ENCODE results near the gene ASB6.
"Not testable (repeated sequence)": the region's sequence is repeated elsewhere in the genome, so short reads cannot be mapped to it uniquely, and the experiment has no call there.

Gene ASB6

GRCh38 chr9:129606161-129607026 is 35.6 kb downstream of the ASB6 start:
- DNase-seq = no peak
- no peak for ATAC-seq

- no peak for DNase-seq
- ATAC-seq = no peak
These were observed 37.2 kb downstream of the ASB6 start for GRCh38 chr9:129604766-129605163.

- DNase-seq (no peak), ATAC-seq (no peak)
These were observed 37.7 kb downstream of the ASB6 start for GRCh38 chr9:129604056-129604765.

GRCh38 chr9:129602598-129603415 is 39.1 kb downstream of the ASB6 start:
- no peak for DNase-seq
- peak; percentile 20 for ATAC-seq

- ATAC-seq = no peak
- DNase-seq = no peak
These were observed 40.8 kb downstream of the ASB6 start for GRCh38 chr9:129601082-129601674.

- ATAC-seq = peak; percentile 10
- no peak for DNase-seq
These were observed 43.8 kb downstream of the ASB6 start for GRCh38 chr9:129598089-129598596.

GRCh38 chr9:129597355-129598088 is 44.4 kb downstream of the ASB6 start:
- ATAC-seq (peak; percentile 38), DNase-seq (peak; percentile 52)

- DNase-seq (no peak), ATAC-seq (peak; percentile 20)
These were observed 45.2 kb downstream of the ASB6 start for GRCh38 chr9:129596541-129597331.

GRCh38 chr9:129595903-129596540 is 45.9 kb downstream of the ASB6 start:
- ATAC-seq = no peak
- DNase-seq = peak; percentile 24

- DNase-seq (no peak), ATAC-seq (no peak)
These were observed 46.6 kb downstream of the ASB6 start for GRCh38 chr9:129595311-129595741.

GRCh38 chr9:129594632-129595031 is 47.3 kb downstream of the ASB6 start:
- ATAC-seq = no peak
- DNase-seq = no peak

GRCh38 chr9:129592790-129593189 is 49.2 kb downstream of the ASB6 start:
- DNase-seq, ATAC-seq: not testable (repeated sequence)

GRCh38 chr9:129591916-129592315 is 50.0 kb downstream of the ASB6 start:
- DNase-seq = no peak

GRCh38 chr9:129590466-129590865 is 51.5 kb downstream of the ASB6 start:
- ATAC-seq (no peak), DNase-seq (no peak)

More at GRCh38 chr9:129591916-129592315, 50.0 kb downstream of the ASB6 start:
- ATAC-seq = no peak

- ATAC-seq = no peak
- no peak for DNase-seq
These were observed 54.3 kb downstream of the ASB6 start for GRCh38 chr9:129587487-129588262.

- ATAC-seq = no peak
- DNase-seq = no peak
These were observed 55.3 kb downstream of the ASB6 start for GRCh38 chr9:129586685-129587084.

- no peak for ATAC-seq
- no peak for DNase-seq
These were observed 55.7 kb downstream of the ASB6 start for GRCh38 chr9:129586245-129586644.

- ATAC-seq = no peak
These were observed 56.6 kb downstream of the ASB6 start for GRCh38 chr9:129585352-129585751.

More at GRCh38 chr9:129585352-129585751, 56.6 kb downstream of the ASB6 start:
- DNase-seq = no peak
